GM12878 (cell line): ENCODE results near the gene GRIN2C.

Source experiments
- EP300 ChIP-seq, 2 experiments: fragments of 150-350 bp in 1 of 2; IDR thresholded peaks; 2 replicates each; pipeline ENCODE4 v1.6.1; 2011 to 2012; ENCODE audit warnings: low read depth in 2 of 2, low read length in 2 of 2, borderline replicate concordance in 1 of 2, improper control_type of control experiment in 1 of 2, inconsistent platforms in 1 of 2; ENCODE audit not compliant: control insufficient read depth in 1 of 2
- MYC ChIP-seq: IDR thresholded peaks from 2 replicates; pipeline ENCODE4 v1.6.1; 2011; ENCODE audit warnings: mild to moderate bottlenecking, low read length, moderate library complexity, inconsistent platforms; ENCODE audit not compliant: insufficient read depth, insufficient replicate concordance, insufficient read length, severe bottlenecking
- PRDM15 ChIP-seq: fragments of 450-650 bp; formaldehyde crosslinking; IDR thresholded peaks from 2 replicates; pipeline ENCODE4 v1.4.0; 2020; ENCODE audit warnings: mild to moderate bottlenecking, moderate library complexity
- SP1 ChIP-seq: IDR thresholded peaks from one replicate; pipeline ENCODE4 v1.6.1; 2011; ENCODE audit warnings: low read depth, low read length
- SPI1 ChIP-seq: IDR thresholded peaks from 2 replicates; pipeline ENCODE4 v1.6.1; 2011; ENCODE audit warnings: low read depth, mild to moderate bottlenecking, low read length, moderate library complexity, borderline replicate concordance; ENCODE audit not compliant: insufficient read depth
- TF ChIP-seq, protein P1 (sequence below), 3 experiments: IDR thresholded peaks in 2 of 3; conservative IDR thresholded peaks in 1 of 3; 2 replicates each; pipeline ENCODE4 v1.5.1; 2011; ENCODE audit warnings: low read depth in 3 of 3, low read length in 3 of 3, mild to moderate bottlenecking in 3 of 3, control low read depth in 2 of 3, moderate library complexity in 2 of 3, inconsistent platforms in 1 of 3, mixed read lengths in 1 of 3; ENCODE audit not compliant: control insufficient read depth in 2 of 3, insufficient read depth in 1 of 3; ENCODE audit errors: extremely low read depth in 1 of 3

DNA sequence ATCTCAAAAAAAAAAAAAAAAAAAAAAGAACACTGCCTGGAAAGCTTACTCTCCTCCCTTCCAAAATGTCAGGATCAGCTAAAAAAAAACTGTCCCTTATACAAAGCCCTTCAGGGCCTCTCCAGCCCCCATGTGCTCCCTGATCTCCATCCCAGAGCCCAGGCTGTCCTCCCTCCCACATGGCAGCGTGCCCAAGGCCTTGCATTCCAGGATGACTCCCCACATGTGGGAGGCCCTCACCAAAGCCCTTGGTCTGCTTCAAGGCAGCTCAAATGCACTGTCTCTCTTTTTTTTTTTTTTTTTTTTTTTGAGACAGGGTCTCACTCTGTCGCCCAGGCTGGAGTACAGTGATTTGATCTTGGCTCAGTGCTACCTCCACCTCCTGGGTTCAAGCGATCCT lies 10.8 kb upstream of the GRIN2C start:
- TF ChIP-seq MYC (no peak), PRDM15 (CRISPR knock-in tag) (no peak), SPI1 (no peak), SP1 (no peak), EP300 (IDR thresholded peaks at IDR 0.05; ENCODE audit: borderline replicate concordance in 1 of 2, control insufficient read depth in 1 of 2, low read depth in 2 of 2, low read length in 2 of 2) (no peak)
- TF ChIP-seq, protein P1, sequence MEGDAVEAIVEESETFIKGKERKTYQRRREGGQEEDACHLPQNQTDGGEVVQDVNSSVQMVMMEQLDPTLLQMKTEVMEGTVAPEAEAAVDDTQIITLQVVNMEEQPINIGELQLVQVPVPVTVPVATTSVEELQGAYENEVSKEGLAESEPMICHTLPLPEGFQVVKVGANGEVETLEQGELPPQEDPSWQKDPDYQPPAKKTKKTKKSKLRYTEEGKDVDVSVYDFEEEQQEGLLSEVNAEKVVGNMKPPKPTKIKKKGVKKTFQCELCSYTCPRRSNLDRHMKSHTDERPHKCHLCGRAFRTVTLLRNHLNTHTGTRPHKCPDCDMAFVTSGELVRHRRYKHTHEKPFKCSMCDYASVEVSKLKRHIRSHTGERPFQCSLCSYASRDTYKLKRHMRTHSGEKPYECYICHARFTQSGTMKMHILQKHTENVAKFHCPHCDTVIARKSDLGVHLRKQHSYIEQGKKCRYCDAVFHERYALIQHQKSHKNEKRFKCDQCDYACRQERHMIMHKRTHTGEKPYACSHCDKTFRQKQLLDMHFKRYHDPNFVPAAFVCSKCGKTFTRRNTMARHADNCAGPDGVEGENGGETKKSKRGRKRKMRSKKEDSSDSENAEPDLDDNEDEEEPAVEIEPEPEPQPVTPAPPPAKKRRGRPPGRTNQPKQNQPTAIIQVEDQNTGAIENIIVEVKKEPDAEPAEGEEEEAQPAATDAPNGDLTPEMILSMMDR (IDR thresholded peaks at IDR 0.05 in 2 of 3, conservative IDR thresholded peaks at IDR 0.05 in 1 of 3; ENCODE audit: control insufficient read depth in 2 of 3, extremely low read depth in 1 of 3, insufficient read depth in 1 of 3, low read depth in 3 of 3, low read length in 3 of 3): no peak
